Activated naive CD4-positive, alpha-beta T cell treated with anti-CD3 and anti-CD28 coated beads, Interleukin-2, amount 50 U/mL, for 24 hours (primary cell): Measurements from ENCODE around the gene ZC3H18.

Source experiments
- H3K27ac Mint-ChIP-seq: one replicate; pipeline ENCODE4 v1.8.0; 2021; ENCODE audit warnings: mild to moderate bottlenecking, mixed read lengths
- H3K27me3 Mint-ChIP-seq: one replicate; pipeline ENCODE4 v1.8.0; 2021; ENCODE audit warnings: mixed read lengths
- H3K36me3 Mint-ChIP-seq: one replicate; pipeline ENCODE4 v1.8.0; 2021; ENCODE audit warnings: mixed read lengths
- H3K4me1 Mint-ChIP-seq: one replicate; pipeline ENCODE4 v1.8.0; 2021; ENCODE audit warnings: mixed read lengths
- H3K4me3 Mint-ChIP-seq: one replicate; pipeline ENCODE4 v1.8.0; 2021; ENCODE audit warnings: mild to moderate bottlenecking, mixed read lengths
- H3K9me3 Mint-ChIP-seq: one replicate; pipeline ENCODE4 v1.8.0; 2021; ENCODE audit warnings: mixed read lengths

The ZC3H18 gene

DNA sequence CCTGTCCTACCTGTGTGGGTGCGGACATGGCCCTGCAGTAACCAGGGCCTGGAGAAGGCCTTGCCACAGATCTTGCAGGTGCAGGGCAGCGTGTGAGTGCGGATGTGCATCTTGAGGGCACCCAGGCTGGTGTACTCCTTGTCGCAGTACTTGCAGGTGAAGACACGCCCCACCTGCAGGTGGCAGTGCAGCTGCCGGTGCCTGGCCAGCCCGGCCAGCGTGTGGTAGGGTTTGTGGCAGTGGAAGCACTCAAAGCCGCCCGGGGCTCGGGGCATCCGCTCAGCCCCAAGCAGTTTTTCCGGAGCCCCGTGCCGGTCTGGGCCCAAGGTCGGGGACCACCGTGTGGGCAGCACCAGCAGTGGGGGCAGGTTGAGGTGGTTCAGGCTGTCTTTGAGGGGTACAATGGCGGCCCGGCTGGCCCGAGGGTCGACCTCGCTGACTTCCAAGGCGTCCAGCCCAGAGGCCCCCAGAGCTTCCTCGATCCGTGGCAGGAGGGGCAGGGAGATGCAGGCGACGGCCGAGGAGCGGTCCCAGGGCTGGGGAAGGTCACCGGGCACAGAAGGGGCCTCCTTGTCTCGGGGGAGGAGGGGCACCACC is 111.0 kb downstream of the ZC3H18 start:
- peak overlapping the region; percentile 57 for H3K4me3 Mint-ChIP-seq
- no peaks in the 10 kb centered on the region for H3K36me3 Mint-ChIP-seq
- H3K9me3 Mint-ChIP-seq = no peaks in the 10 kb centered on the region
- peak overlapping the region; percentile 8 for H3K27ac Mint-ChIP-seq
- no peaks in the 10 kb centered on the region for H3K27me3 Mint-ChIP-seq
- H3K4me1 Mint-ChIP-seq = peaks cover 39% of the 10 kb centered on the region
